Stimulated activated CD8-positive, alpha-beta memory T cell treated with anti-CD3 and anti-CD28 coated beads, Interleukin-15, amount 100 ng/mL, for 4 hours (primary cell): ENCODE measurements around the gene C16orf86.
A peak's percentile ranks its signal among the peaks of the same experiment; 100 is the strongest.

ENCODE experiments used
- DNase-seq, 2 donors: peaks; one replicate each; pipeline ENCODE4 v3.0.0-alpha.2; 2020; ENCODE audit warnings: low read depth in 2 of 2

Gene C16orf86

GRCh38 chr16:67666559-67667452 is at the start of gene C16orf86, which contains the start of gene ENKD1:
Gene C16orf86, plus strand, starts transcription at chr16:67666814. Its CDS starts 157 bp downstream, at chr16:67666971.
Gene ENKD1, minus strand, starts transcription at chr16:67666750. Its CDS starts 308 bp downstream, at chr16:67666442.
- DNase-seq, result peak; percentile 60 to 63

GRCh38 chr16:67628216-67628615 is 38.4 kb upstream of the C16orf86 start:
- no peak for DNase-seq

DNA sequence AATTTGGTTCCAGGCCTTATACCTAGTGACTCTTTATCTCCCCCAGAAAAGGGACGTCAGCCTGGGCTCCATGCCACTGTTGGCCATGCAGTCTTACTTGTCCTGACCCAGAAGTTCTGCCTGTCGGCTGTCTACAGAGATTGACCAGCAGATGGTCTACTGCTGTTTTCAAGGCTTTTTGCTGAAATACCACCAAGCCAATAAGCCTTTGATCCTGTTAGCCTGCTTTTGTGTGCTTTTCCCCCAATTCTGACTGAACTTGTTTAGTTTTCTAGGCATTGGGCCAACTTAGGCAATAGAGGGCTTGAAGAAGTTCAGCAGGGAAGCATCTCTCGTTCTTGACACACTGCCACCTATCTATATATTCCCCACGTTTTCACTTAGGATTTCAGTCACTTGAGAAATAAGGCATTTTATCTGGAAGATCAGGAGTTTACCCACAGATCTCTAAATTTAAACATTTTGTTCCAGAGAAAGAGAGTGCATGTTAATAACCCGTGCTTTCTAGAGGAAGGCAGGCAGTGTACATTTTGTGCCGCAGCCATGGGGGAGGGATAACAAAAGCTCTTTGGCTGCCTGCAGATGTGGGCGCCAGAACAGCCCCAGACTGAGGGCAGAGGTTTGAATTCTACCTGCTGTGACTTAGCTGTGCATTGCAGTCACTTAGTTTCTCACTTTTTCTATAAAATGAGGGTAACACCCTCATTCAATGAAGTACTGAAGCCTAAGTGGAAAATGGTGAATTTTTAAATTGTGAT is 34.0 kb upstream of the C16orf86 start:
- no peak for DNase-seq

- DNase-seq, result no peak
Measured at GRCh38 chr16:67636713-67637112, 29.9 kb upstream of the C16orf86 start.

- no peak for DNase-seq
Measured at GRCh38 chr16:67637625-67638024, 29.0 kb upstream of the C16orf86 start.

GRCh38 chr16:67641779-67642708 is 24.6 kb upstream of the C16orf86 start:
- no peak for DNase-seq

- DNase-seq, result no peak
Measured at GRCh38 chr16:67644038-67644437, 22.6 kb upstream of the C16orf86 start.

DNA sequence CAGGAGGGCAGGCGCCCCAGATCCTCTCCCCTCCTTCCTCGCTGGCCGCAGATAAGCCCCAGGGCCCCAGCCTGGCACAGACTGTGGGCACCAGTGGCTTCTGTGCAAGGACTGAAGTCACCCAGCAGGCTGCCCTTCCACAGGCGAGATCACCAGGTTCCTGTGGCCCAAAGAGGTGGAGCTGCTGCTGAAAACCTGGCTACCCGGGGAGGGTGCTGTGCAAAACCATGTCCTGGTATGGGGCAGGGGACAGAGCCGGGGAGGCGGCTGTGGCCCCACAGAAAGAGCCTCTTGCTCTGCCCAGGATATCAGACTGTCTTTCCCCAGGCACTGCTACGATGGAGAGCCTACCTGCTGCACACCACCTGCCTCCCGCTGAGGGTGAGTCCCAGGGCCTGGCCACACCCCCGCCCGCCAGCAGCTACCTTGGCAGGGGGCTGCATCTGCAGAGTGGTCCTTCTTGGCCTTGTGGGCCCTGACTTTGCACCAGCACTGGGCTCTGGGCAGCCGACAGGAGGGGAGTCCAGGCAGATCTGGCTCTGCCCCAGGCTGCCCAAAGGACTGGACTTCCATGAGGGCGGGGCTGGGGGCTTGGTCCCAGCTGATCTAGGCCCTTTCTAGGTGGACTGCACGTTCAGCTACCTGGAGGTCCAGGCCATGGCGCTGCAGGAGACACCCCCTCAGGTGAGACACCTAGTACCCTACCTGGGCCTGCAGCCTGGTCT is 21.1 kb upstream of the C16orf86 start:
- DNase-seq, result no peak

- DNase-seq, result no peak
Measured at GRCh38 chr16:67647111-67647651, 19.4 kb upstream of the C16orf86 start.

DNA sequence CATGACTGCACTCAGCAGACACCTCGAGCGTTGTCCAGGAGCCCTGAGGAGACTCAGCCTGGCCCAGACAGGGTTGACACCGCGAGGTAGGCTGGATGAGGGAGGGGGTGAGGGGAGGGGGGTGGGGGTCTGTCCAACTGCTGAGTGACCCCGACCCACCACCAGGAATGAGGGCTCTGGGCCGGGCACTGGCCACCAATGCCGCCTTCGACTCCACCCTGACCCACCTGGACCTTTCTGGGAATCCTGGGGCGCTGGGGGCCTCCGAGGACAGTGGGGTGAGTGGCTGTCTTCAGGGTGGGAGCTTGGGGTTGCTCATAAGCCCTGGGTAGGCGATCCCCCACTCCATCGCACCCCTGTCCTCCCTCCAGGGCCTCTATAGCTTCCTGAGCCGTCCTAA is 18.9 kb upstream of the C16orf86 start:
- no peak for DNase-seq

- DNase-seq, result no peak
Measured at GRCh38 chr16:67648088-67648763, 18.4 kb upstream of the C16orf86 start.

DNA sequence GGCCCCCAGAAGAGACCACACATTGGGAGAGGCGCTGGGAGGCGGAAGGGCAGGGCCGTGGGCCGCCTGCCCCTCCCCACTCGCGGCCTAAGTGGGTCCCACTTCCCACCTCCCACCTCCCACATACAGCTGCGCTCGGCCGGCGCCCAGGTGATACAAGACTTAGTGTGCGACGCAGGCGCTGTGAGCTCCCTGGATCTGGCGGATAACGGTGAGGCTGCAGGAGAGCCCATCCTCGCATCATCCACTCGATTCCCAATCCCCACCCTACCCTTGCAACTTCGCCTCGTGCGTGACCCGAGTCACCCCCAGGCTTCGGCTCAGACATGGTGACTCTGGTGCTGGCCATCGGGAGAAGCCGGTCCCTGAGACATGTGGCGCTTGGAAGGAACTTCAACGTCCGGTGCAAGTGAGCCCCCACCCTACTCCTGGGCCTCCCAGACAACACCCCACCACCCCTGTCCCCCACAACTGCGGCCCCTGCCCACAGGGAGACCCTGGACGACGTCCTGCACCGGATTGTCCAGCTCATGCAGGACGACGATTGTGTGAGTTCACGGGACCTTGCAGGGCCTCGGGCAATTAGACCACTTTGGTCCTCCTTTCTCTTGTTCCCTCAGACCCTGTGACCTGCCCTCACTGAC is 17.7 kb upstream of the C16orf86 start:
- no peak for DNase-seq

DNA sequence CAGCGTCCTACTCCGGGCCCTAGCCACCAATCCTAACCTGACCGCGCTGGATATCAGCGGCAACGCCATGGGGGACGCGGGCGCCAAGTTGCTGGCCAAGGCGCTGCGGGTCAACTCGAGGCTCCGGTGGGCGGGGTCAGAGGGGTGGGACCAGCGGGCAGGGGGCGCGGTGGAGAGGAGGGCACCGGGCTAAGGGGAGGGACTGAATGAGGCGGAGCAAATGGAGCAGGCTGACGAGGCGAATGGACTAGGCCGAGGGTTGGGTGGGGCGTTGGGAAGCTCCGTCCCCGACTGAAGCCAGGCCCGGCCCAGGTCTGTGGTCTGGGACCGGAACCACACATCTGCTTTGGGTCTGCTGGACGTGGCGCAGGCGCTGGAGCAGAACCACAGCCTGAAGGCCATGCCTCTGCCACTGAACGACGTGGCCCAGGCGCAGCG is 17.1 kb upstream of the C16orf86 start:
- DNase-seq, result no peak

DNA sequence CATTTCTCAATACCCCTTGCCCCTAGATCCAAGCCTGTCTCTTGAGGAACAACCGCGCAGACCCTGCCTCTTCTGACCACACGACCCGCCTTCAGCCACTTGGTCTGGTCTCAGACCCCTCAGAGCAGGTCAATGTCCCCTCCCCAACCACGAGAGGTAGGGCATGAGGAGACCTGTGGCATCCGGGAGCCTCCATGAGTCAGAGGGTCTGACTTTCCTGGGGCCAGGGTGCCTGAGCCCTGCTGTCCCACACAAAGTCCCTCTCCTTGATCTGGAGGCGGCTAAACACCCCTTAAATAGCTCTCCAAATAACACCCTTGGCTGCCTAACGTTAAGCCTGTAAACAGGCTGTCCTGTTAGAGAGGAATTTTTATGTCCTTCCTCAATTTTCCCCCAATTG is 16.6 kb upstream of the C16orf86 start:
- DNase-seq, result no peak

- no peak for DNase-seq
Measured at GRCh38 chr16:67651039-67651438, 15.6 kb upstream of the C16orf86 start.

- no peak for DNase-seq
Measured at GRCh38 chr16:67651847-67652246, 14.8 kb upstream of the C16orf86 start.

DNA sequence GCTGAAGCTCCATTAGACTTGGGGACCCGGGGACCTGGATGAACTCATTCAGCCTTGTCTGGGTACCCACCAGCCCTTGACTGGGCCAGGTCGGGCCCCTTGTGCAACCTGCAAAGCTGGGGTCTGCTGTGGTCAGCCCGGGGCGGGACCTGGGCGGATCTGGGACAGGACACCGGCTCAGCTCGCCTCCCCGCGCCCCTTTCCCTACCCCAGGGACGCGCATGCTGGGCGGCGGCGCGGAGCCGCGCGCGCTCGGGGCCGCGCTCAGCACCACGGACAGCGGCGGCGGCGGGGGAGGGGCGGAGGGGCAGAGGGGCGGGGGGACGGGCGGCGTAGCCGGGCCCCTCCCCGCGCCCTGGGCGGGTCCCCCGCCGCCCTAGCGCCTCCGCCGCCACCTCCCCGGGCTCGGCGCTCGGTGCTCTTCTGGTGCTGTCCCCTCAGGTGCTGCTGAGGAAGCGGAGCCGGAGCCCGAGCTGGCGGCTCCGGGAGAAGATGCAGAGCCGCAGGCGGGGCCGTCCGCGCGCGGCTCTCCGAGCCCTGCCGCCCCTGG is 14.0 kb upstream of the C16orf86 start:
- no peak for DNase-seq

GRCh38 chr16:67653128-67653788 is 13.4 kb upstream of the C16orf86 start:
- DNase-seq, result no peak
